Caco-2 (cell line): Measurements from ENCODE around the gene ADGRD1. TPM values are rescaled to one million over a fixed set of nuclear protein-coding genes. Genes with fewer than 3 reads are reported as not detected.

Experiments
- BruUV-seq: library from RNA; stranded (reverse); fragments of 400-500 nt; replicated peaks from 2 replicates; lab custom pipeline; 2021; lab: Mats Ljungman, UMichigan
- CTCF ChIA-PET: fragments of 300-600 bp; sonication (Branson Sonifier 250); formaldehyde crosslinking; loops from one replicate; lab custom pipeline; 2022; ENCODE audit warnings: antibody characterized with exemption; lab: Charles Lee
- POLR2A ChIA-PET: fragments of 300-600 bp; sonication (Branson Sonifier 250); formaldehyde crosslinking; loops from one replicate; lab custom pipeline; 2022; ENCODE audit warnings: antibody characterized with exemption; lab: Charles Lee
- DNase-seq, 2 experiments: peaks; one replicate each; pipeline versions ENCODE4 v3.0.0 to v3.0.0-alpha.2; 2020 to 2022
- H3K27me3 ChIP-seq: replicated peaks from 2 replicates; pipeline ENCODE4 v1.6.0; 2011; ENCODE audit warnings: low read length; ENCODE audit not compliant: control insufficient read depth, insufficient read depth
- H3K36me3 ChIP-seq: 2 replicates; pipeline ENCODE4 v1.5.1; 2011; ENCODE audit warnings: low read length; ENCODE audit not compliant: control insufficient read depth, insufficient read depth
- H3K4me1 ChIP-seq: fragments of 250-450 bp; sonication (Bioruptor Pico); 2 replicates; pipeline ENCODE4 v1.5.1; 2020; ENCODE audit warnings: mild to moderate bottlenecking
- H3K4me3 ChIP-seq: 2 replicates; pipeline ENCODE4 v1.5.1; 2011; ENCODE audit warnings: low read depth, mild to moderate bottlenecking, control low read depth, low read length
- H3K9me3 ChIP-seq: fragments of 250-450 bp; sonication (Bioruptor Pico); 2 replicates; pipeline ENCODE4 v1.5.1; 2020; ENCODE audit warnings: mild to moderate bottlenecking, moderate library complexity
- H3K27ac Mint-ChIP-seq: one replicate; pipeline ENCODE4 v1.8.0; 2022; ENCODE audit warnings: mixed read lengths; ENCODE audit not compliant: unreplicated experiment
- H3K27me3 Mint-ChIP-seq: one replicate; pipeline ENCODE4 v1.8.0; 2022; ENCODE audit warnings: mixed read lengths; ENCODE audit not compliant: insufficient read depth, unreplicated experiment
- H3K36me3 Mint-ChIP-seq: one replicate; pipeline ENCODE4 v1.8.0; 2022; ENCODE audit warnings: mild to moderate bottlenecking, mixed read lengths; ENCODE audit not compliant: insufficient read depth, unreplicated experiment
- H3K4me1 Mint-ChIP-seq: one replicate; pipeline ENCODE4 v1.8.0; 2022; ENCODE audit warnings: low read depth, mixed read lengths; ENCODE audit not compliant: unreplicated experiment
- H3K4me3 Mint-ChIP-seq: one replicate; pipeline ENCODE4 v1.8.0; 2022; ENCODE audit warnings: mild to moderate bottlenecking, moderate library complexity, mixed read lengths; ENCODE audit not compliant: unreplicated experiment
- H3K9me3 Mint-ChIP-seq: one replicate; pipeline ENCODE4 v1.8.0; 2022; ENCODE audit warnings: mixed read lengths; ENCODE audit not compliant: unreplicated experiment
- intact Hi-C: fragments of 100-400 bp; cut with micrococcal nuclease; formaldehyde crosslinking; loops from one replicate; pipeline ENCODE4 v1.10.0; 2022; ENCODE audit not compliant: unreplicated experiment
- total RNA-seq: library from RNA; stranded (reverse); gene quantifications from 2 replicates; pipeline ENCODE4 v1.2.3, GENCODE V29; 2022
- TF ChIP-seq, protein P1 (sequence below), 2 experiments: fragments of 200-600 bp in 1 of 2; IDR thresholded peaks; 1 replicate in 1 of 2; 2 replicates in 1 of 2; pipeline versions ENCODE4 v1.5.1 to v1.8.0; 2011 to 2022; ENCODE audit warnings: antibody characterized with exemption in 1 of 2, control low read depth in 1 of 2, inconsistent platforms in 1 of 2, low read depth in 1 of 2, low read length in 1 of 2, mild to moderate bottlenecking in 1 of 2, moderate library complexity in 1 of 2; ENCODE audit not compliant: insufficient read depth in 1 of 2, severe bottlenecking in 1 of 2, unreplicated experiment in 1 of 2

ADGRD1 gene
- total RNA-seq, 1 experiment from 2014 or later: 3.6 TPM

DNA sequence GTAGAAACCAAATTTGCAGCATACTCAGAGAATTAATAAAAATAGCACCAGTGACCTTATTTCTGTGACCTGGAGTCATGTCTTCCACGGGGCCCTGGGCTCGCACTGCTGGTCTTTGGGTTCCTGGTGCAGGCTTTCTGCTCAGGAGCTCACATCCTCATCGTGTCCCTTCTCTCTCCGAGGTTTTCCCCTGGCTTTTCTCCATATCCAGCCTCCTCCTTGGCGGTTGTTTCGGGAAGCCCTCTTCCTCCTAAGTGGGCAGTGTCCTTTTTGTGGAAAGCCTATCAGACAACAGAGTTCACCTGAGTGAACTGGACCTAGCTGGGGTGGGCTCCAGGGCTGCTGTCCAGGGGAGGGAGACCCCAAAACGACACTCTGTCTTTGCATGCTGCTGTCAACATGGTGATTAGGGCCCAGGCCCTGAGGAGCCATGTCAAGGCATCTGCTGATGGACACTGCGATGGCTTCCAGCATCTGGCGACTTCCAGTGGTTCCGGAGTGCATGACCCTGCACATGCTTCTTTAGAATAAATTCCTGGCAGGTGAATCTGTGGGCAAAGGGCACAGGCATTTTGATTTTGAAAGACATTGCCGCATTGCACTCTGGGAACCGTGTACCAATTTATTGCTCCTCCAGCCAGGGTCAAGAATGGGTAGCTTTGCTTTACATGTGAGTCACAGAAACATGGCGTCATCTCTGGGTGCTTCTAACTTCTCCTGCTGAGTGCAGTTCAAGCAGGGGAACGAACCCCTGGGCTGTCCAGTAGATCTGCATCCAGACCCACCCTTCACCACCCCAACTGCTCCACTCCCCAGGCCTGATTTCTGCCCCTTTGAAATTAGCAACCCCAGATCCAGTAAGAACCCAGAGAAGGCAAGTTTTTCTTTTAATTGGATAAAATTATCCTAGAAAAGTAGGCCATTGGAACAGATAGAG, 136.8 kb downstream of the ADGRD1 start:
- no peak overlapping the region for H3K4me3 ChIP-seq
- peaks cover 3% of the 10 kb centered on the region for H3K27me3 Mint-ChIP-seq
- BruUV-seq: no TSS peak
- no peaks in the 10 kb centered on the region for H3K27me3 ChIP-seq
- ChIA-PET POLR2A (no interaction called here), CTCF (no interaction called here)
- peak; percentile 29 to 63 for DNase-seq
- no peaks in the 10 kb centered on the region for H3K4me1 Mint-ChIP-seq
- H3K4me3 Mint-ChIP-seq: no peak overlapping the region
- H3K27ac Mint-ChIP-seq: no peak overlapping the region
- H3K36me3 ChIP-seq: no peaks in the 10 kb centered on the region
- H3K4me1 ChIP-seq: 0 out of 2 replicates have a peak, but pooled peaks cover 3% of the 10 kb centered on the region
- TF ChIP-seq, protein P1, sequence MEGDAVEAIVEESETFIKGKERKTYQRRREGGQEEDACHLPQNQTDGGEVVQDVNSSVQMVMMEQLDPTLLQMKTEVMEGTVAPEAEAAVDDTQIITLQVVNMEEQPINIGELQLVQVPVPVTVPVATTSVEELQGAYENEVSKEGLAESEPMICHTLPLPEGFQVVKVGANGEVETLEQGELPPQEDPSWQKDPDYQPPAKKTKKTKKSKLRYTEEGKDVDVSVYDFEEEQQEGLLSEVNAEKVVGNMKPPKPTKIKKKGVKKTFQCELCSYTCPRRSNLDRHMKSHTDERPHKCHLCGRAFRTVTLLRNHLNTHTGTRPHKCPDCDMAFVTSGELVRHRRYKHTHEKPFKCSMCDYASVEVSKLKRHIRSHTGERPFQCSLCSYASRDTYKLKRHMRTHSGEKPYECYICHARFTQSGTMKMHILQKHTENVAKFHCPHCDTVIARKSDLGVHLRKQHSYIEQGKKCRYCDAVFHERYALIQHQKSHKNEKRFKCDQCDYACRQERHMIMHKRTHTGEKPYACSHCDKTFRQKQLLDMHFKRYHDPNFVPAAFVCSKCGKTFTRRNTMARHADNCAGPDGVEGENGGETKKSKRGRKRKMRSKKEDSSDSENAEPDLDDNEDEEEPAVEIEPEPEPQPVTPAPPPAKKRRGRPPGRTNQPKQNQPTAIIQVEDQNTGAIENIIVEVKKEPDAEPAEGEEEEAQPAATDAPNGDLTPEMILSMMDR (IDR thresholded peaks at IDR 0.05; ENCODE audit: insufficient read depth in 1 of 2, low read depth in 1 of 2, low read length in 1 of 2, severe bottlenecking in 1 of 2, unreplicated experiment in 1 of 2): no peak
- no peaks in the 10 kb centered on the region for H3K9me3 Mint-ChIP-seq
- H3K36me3 Mint-ChIP-seq: no peaks in the 10 kb centered on the region
- no peaks in the 10 kb centered on the region for H3K9me3 ChIP-seq
- intact Hi-C loops: no loop called here

DNA sequence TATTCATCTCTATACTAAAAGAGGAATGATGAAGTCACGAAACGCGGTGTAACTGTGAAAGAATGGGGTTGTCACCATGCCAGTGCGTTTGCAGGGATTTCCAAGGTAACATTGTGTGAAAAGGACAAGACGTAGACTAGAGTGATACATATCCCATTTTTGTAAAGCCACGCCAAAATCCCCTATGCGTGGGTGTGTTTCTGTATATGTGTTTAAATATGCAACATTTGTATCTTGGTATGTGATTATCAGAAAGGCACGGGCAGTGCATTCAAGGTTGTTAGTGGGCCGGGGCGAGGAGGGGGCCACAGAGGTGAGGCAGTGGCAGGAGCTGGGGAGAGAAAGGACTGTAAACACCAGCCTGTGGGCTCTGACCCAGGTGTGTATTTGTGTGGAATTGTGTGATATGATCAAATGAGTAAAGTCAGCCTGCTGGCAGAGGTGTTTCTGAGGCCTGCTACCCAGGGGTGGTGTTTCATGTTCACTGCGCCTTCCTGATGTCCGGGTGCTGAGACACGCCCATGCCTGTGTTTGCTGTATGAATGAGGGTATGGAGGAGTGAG, 137.8 kb downstream of the ADGRD1 start:
- BruUV-seq: no TSS peak
- Histone ChIP-seq H3K27me3 (no peaks in the 10 kb centered on the region), H3K9me3 (no peaks in the 10 kb centered on the region), H3K4me3 (no peak overlapping the region), H3K4me1 (0 out of 2 replicates have a peak, but pooled peaks cover 3% of the 10 kb centered on the region), H3K36me3 (no peaks in the 10 kb centered on the region)
- no peak for DNase-seq
- Mint-ChIP-seq H3K9me3 (no peaks in the 10 kb centered on the region), H3K36me3 (no peaks in the 10 kb centered on the region), H3K4me1 (no peaks in the 10 kb centered on the region), H3K4me3 (no peak overlapping the region), H3K27ac (no peak overlapping the region), H3K27me3 (peaks cover 4% of the 10 kb centered on the region)
- POLR2A ChIA-PET: no interaction called here
- intact Hi-C loops: no loop called here
- CTCF ChIA-PET: no interaction called here
- TF ChIP-seq, protein P1 (IDR thresholded peaks at IDR 0.05; ENCODE audit: insufficient read depth in 1 of 2, low read depth in 1 of 2, low read length in 1 of 2, severe bottlenecking in 1 of 2, unreplicated experiment in 1 of 2): no peak

DNA sequence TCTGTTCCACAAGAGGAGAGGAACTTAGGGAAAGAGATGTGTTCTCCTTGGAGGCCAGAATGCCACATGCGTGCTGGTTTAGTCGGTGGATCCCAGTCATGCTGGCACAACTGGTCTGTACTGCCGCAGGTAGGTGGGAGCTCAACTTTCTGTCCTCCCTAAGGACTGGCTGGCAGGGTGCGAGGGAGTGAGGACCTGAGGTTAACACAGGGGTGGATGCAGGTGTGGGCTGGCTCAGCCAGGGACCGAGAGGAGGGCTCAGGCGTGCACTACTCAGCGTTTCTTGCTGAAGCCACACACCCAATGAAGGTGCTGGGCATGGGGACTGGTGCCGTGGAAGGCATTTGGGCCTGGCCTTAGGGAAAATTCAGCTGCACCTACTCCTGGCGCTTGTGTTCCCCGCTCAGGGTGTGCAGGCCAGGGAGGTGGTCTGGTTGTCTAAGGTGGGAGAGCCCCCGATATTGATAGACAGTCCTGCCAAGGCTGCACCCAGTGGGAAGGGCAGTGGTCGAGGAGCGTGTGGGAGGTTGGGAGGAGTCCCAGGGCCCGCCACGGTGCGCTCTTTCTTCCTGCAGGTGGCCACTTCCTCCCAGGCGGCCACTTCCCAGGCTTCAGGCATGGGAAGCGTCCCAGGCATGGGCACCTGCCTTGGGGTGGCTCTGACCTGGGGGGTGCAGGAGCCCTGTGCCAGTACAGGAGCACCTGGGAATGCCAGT, 138.4 kb downstream of the ADGRD1 start:
- H3K4me3 Mint-ChIP-seq: no peak overlapping the region
- TF ChIP-seq, protein P1 (IDR thresholded peaks at IDR 0.05; ENCODE audit: insufficient read depth in 1 of 2, low read depth in 1 of 2, low read length in 1 of 2, severe bottlenecking in 1 of 2, unreplicated experiment in 1 of 2): no peak
- H3K36me3 Mint-ChIP-seq: no peaks in the 10 kb centered on the region
- CTCF ChIA-PET: no interaction called here
- no peaks in the 10 kb centered on the region for H3K4me1 Mint-ChIP-seq
- no peaks in the 10 kb centered on the region for H3K9me3 Mint-ChIP-seq
- no peak overlapping the region for H3K27ac Mint-ChIP-seq
- no peak overlapping the region for H3K4me3 ChIP-seq
- H3K27me3 ChIP-seq: no peaks in the 10 kb centered on the region
- H3K4me1 ChIP-seq: 0 out of 2 replicates have a peak, but pooled peaks cover 3% of the 10 kb centered on the region
- H3K9me3 ChIP-seq: no peaks in the 10 kb centered on the region
- peak in 1 of 2 experiments; percentile 17 for DNase-seq
- POLR2A ChIA-PET: no interaction called here
- intact Hi-C loops: no loop called here
- H3K36me3 ChIP-seq: no peaks in the 10 kb centered on the region
- peaks cover 4% of the 10 kb centered on the region for H3K27me3 Mint-ChIP-seq
- no TSS peak for BruUV-seq
